WTC11 (cell line): Measurements from ENCODE around the gene RHOH. TPM values are rescaled to one million over a fixed set of nuclear protein-coding genes. Genes with fewer than 3 reads are reported as not detected.

Experiments
- ATAC-seq: fragments of 200-7000 bp; cut with Tn5 transposase; 2 replicates; pipeline ENCODE4 v1.10.0; 2021; ENCODE audit warnings: mild to moderate bottlenecking, moderate library complexity
- CTCF ChIA-PET: fragments of 300-600 bp; sonication (Branson Sonifier 250); formaldehyde crosslinking; loops from one replicate; lab custom pipeline; 2021; ENCODE audit warnings: antibody characterized with exemption; lab: Charles Lee
- POLR2A ChIA-PET: fragments of 350-600 bp; sonication (Branson Sonifier 250); formaldehyde crosslinking; loops from one replicate; lab custom pipeline; 2021; ENCODE audit warnings: antibody characterized with exemption; lab: Charles Lee
- DNase-seq: peaks from one replicate; pipeline ENCODE4 v3.0.0; 2021; ENCODE audit warnings: low spot score
- H3K27ac Mint-ChIP-seq: 2 replicates; pipeline ENCODE4 v1.8.0; 2021; ENCODE audit warnings: mixed read lengths
- H3K27me3 Mint-ChIP-seq: 2 replicates; pipeline ENCODE4 v1.8.0; 2021; ENCODE audit warnings: low read depth, mild to moderate bottlenecking, moderate library complexity, mixed read lengths
- H3K36me3 Mint-ChIP-seq: 2 replicates; pipeline ENCODE4 v1.8.0; 2021; ENCODE audit warnings: mixed read lengths
- H3K4me1 Mint-ChIP-seq: 2 replicates; pipeline ENCODE4 v1.8.0; 2022; ENCODE audit warnings: mixed read lengths
- H3K4me3 Mint-ChIP-seq: 2 replicates; pipeline ENCODE4 v1.8.0; 2021; ENCODE audit warnings: mild to moderate bottlenecking, moderate library complexity, mixed read lengths
- H3K9me3 Mint-ChIP-seq: 2 replicates; pipeline ENCODE4 v1.8.0; 2021; ENCODE audit warnings: mixed read lengths
- CBFB ChIP-seq: sonication (generic); formaldehyde crosslinking; IDR thresholded peaks from 2 replicates; pipeline ENCODE4 v1.8.1; 2022; ENCODE audit warnings: mild to moderate bottlenecking, low read depth, missing genetic modification reagents
- E2F4 ChIP-seq: sonication (generic); formaldehyde crosslinking; IDR thresholded peaks from 2 replicates; pipeline ENCODE4 v1.8.1; 2022; ENCODE audit warnings: low read depth, mild to moderate bottlenecking, moderate library complexity, missing genetic modification reagents, borderline replicate concordance
- E2F5 ChIP-seq: sonication (generic); formaldehyde crosslinking; IDR thresholded peaks from 2 replicates; pipeline ENCODE4 v1.8.1; 2022; ENCODE audit warnings: mild to moderate bottlenecking, moderate library complexity, missing genetic modification reagents
- EMX1 ChIP-seq: fragments of 250-450 bp; sonication (Bioruptor Pico); IDR thresholded peaks from 2 replicates; pipeline ENCODE4 v1.8.0; 2021; ENCODE audit warnings: mild to moderate bottlenecking
- ETV6 ChIP-seq: sonication (generic); formaldehyde crosslinking; IDR thresholded peaks from 2 replicates; pipeline ENCODE4 v1.8.1; 2022; ENCODE audit warnings: mild to moderate bottlenecking, missing genetic modification reagents
- GABPB1 ChIP-seq: sonication (generic); formaldehyde crosslinking; IDR thresholded peaks from 2 replicates; pipeline ENCODE4 v1.8.1; 2023; ENCODE audit warnings: mild to moderate bottlenecking, missing genetic modification reagents
- HMGXB4 ChIP-seq: sonication (generic); formaldehyde crosslinking; IDR thresholded peaks from 2 replicates; pipeline ENCODE4 v1.8.1; 2023; ENCODE audit warnings: mild to moderate bottlenecking, moderate library complexity, missing genetic modification reagents
- JUN ChIP-seq: sonication (generic); formaldehyde crosslinking; IDR thresholded peaks from 2 replicates; pipeline ENCODE4 v1.8.0; 2023; ENCODE audit warnings: mild to moderate bottlenecking, missing genetic modification reagents
- MYBL2 ChIP-seq: sonication (generic); formaldehyde crosslinking; IDR thresholded peaks from 2 replicates; pipeline ENCODE4 v1.8.1; 2023; ENCODE audit warnings: mild to moderate bottlenecking, moderate library complexity, missing genetic modification reagents
- NFATC4 ChIP-seq: fragments of 250-450 bp; sonication (Bioruptor Pico); IDR thresholded peaks from 2 replicates; pipeline ENCODE4 v1.9.0; 2021; ENCODE audit warnings: mild to moderate bottlenecking
- NFYB ChIP-seq: sonication (generic); formaldehyde crosslinking; conservative IDR thresholded peaks from 2 replicates; pipeline ENCODE4 v1.8.0; 2022; ENCODE audit warnings: low read depth, missing genetic modification reagents
- PRDM15 ChIP-seq: sonication (generic); formaldehyde crosslinking; IDR thresholded peaks from 2 replicates; pipeline ENCODE4 v1.8.0; 2022; ENCODE audit warnings: missing genetic modification reagents
- PRRX2 ChIP-seq: fragments of 250-450 bp; sonication (Bioruptor Pico); IDR thresholded peaks from 2 replicates; pipeline ENCODE4 v1.8.0; 2021; ENCODE audit warnings: mild to moderate bottlenecking
- SMAD3 ChIP-seq: sonication (generic); formaldehyde crosslinking; IDR thresholded peaks from 2 replicates; pipeline ENCODE4 v1.8.0; 2022; ENCODE audit warnings: missing genetic modification reagents, mild to moderate bottlenecking, borderline replicate concordance
- TEAD1 ChIP-seq: sonication (generic); formaldehyde crosslinking; IDR thresholded peaks from 2 replicates; pipeline ENCODE4 v1.8.0; 2022; ENCODE audit warnings: mild to moderate bottlenecking, missing genetic modification reagents
- TEAD4 ChIP-seq: sonication (generic); formaldehyde crosslinking; IDR thresholded peaks from 2 replicates; pipeline ENCODE4 v1.8.0; 2022; ENCODE audit warnings: mild to moderate bottlenecking, missing genetic modification reagents
- ZNF219 ChIP-seq: sonication (generic); formaldehyde crosslinking; IDR thresholded peaks from 2 replicates; pipeline ENCODE4 v1.8.0; 2023; ENCODE audit warnings: missing genetic modification reagents, mild to moderate bottlenecking, borderline replicate concordance
- ZNF232 ChIP-seq: sonication (generic); formaldehyde crosslinking; IDR thresholded peaks from 2 replicates; pipeline ENCODE4 v1.8.0; 2022; ENCODE audit warnings: mild to moderate bottlenecking, missing genetic modification reagents
- ZNF317 ChIP-seq: sonication (generic); formaldehyde crosslinking; IDR thresholded peaks from 2 replicates; pipeline ENCODE4 v1.8.1; 2023; ENCODE audit warnings: low read depth, mild to moderate bottlenecking, moderate library complexity, missing genetic modification reagents, borderline replicate concordance
- total RNA-seq: library from RNA; stranded (reverse); gene quantifications from 3 replicates; pipeline ENCODE4 v1.2.3, GENCODE V29; 2021
- TF ChIP-seq, protein P1 (sequence below): sonication (generic); formaldehyde crosslinking; IDR thresholded peaks from 2 replicates; pipeline ENCODE4 v1.8.1; 2023; ENCODE audit warnings: mild to moderate bottlenecking, missing genetic modification reagents
- TF ChIP-seq, protein P2 (sequence below): sonication (generic); formaldehyde crosslinking; IDR thresholded peaks from 2 replicates; pipeline ENCODE4 v1.8.1; 2022; ENCODE audit warnings: missing genetic modification reagents, borderline replicate concordance

The RHOH gene
- total RNA-seq, 1 experiment from 2014 or later: 8.7 TPM

GRCh38 chr4:40199179-40199670 is 2.4 kb downstream of the RHOH start (continued):
- TF ChIP-seq, protein P1, sequence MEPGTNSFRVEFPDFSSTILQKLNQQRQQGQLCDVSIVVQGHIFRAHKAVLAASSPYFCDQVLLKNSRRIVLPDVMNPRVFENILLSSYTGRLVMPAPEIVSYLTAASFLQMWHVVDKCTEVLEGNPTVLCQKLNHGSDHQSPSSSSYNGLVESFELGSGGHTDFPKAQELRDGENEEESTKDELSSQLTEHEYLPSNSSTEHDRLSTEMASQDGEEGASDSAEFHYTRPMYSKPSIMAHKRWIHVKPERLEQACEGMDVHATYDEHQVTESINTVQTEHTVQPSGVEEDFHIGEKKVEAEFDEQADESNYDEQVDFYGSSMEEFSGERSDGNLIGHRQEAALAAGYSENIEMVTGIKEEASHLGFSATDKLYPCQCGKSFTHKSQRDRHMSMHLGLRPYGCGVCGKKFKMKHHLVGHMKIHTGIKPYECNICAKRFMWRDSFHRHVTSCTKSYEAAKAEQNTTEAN (CRISPR knock-in tag): no peak
- TF ChIP-seq JUN: no peak

DNA sequence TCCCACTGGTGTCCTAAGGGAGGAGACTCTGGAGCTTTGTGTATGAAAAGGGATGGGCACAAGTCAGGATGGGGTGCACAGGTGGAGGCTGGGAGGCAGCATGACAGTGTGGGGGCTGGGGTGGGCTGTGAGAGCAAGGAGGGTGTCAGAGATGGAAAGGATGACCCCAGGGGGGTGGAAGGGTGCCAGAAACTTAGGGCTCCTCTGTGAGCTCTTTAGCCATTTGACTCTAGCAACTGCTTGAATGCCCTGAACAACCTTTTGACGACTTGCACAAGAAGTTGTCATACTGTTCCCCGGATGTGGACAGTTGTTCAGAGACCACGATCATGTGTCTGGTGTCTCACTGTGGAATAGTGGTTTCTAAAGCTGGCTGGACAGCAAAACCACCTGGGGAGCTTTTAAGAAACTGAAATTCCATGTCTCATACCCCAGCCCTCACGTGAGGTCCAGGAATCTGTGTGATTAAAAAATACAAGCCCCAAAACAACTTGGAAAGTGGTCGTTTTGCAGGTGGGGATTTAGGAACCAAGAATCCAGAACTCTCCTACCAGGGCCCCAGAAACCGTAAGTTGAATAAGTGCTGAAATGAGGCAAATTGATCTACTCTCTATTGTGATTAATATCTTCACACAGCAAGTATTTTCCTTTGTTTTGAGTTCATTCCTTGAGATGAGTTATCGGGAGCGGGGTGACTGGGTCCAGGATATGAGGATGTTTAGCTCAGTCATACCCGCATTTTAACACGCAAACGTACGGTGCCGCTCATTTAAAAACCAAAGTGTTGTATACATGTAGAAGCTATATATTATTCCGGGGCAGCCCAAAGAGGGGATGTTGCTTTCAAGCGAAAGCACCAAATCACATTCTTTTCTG is 3.4 kb downstream of the RHOH start:
- CTCF ChIA-PET: interaction anchor here (1.1 to 1.4 kb wide), 2 partner anchors 49 to 117 kb away, joined by 3 read pairs; no protein-coding TSS in a partner anchor
- no peak for DNase-seq
- Mint-ChIP-seq H3K27me3 (no peaks in the 10 kb centered on the region), H3K4me1 (peaks cover 62% of the 10 kb centered on the region), H3K27ac (peak overlapping the region; percentile 86), H3K9me3 (no peaks in the 10 kb centered on the region; the same call in 1 of the 2 replicates), H3K4me3 (no peak overlapping the region), H3K36me3 (no peaks in the 10 kb centered on the region)
- TF ChIP-seq PRDM15 (CRISPR knock-in tag): no peak
- no peak for TF ChIP-seq E2F4 (CRISPR knock-in tag)
- no peak for TF ChIP-seq E2F5
- TF ChIP-seq ZNF232: no peak
- no peak for TF ChIP-seq CBFB (CRISPR knock-in tag)
- TF ChIP-seq TEAD1 (CRISPR knock-in tag): no peak
- POLR2A ChIA-PET: no interaction called here
- no peak for ATAC-seq

- Mint-ChIP-seq H3K27me3 (no peaks in the 10 kb centered on the region), H3K36me3 (no peaks in the 10 kb centered on the region), H3K27ac (no peak overlapping the region), H3K9me3 (no peaks in the 10 kb centered on the region), H3K4me3 (no peak overlapping the region), H3K4me1 (peaks cover 64% of the 10 kb centered on the region)
- ChIA-PET POLR2A (no interaction called here), CTCF (interaction anchor here (1.1 kb wide), 1 partner anchor 50 kb away, joined by 3 read pairs; no protein-coding TSS in a partner anchor)
- no peak for DNase-seq
- no peak for ATAC-seq
- TF ChIP-seq ZNF317 (CRISPR knock-in tag) (no peak), ETV6 (no peak), SMAD3 (CRISPR knock-in tag) (no peak), PRRX2 (CRISPR knock-in tag) (no peak), GABPB1 (no peak), ZNF219 (CRISPR knock-in tag) (no peak), NFATC4 (no peak), MYBL2 (CRISPR knock-in tag) (no peak), HMGXB4 (no peak), TEAD4 (no peak), NFYB (CRISPR knock-in tag) (no peak), EMX1 (CRISPR knock-in tag) (no peak)
- TF ChIP-seq, protein P2, sequence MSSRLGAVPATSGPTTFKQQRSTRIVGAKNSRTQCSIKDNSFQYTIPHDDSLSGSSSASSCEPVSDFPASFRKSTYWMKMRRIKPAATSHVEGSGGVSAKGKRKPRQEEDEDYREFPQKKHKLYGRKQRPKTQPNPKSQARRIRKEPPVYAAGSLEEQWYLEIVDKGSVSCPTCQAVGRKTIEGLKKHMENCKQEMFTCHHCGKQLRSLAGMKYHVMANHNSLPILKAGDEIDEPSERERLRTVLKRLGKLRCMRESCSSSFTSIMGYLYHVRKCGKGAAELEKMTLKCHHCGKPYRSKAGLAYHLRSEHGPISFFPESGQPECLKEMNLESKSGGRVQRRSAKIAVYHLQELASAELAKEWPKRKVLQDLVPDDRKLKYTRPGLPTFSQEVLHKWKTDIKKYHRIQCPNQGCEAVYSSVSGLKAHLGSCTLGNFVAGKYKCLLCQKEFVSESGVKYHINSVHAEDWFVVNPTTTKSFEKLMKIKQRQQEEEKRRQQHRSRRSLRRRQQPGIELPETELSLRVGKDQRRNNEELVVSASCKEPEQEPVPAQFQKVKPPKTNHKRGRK (CRISPR knock-in tag): no peak
These were observed 4.3 kb downstream of the RHOH start for GRCh38 chr4:40200875-40201801.
